ENCODE data around the gene PHF20. TPM values are rescaled to one million over a fixed set of nuclear protein-coding genes. Genes with fewer than 3 reads are reported as not detected.

The PHF20 gene
- total and polyA plus RNA-seq, 2 of the 13 experiments (the other 11 are each of a cell fraction or from before 2014, with no cell fraction given), result 22.8 to 34.1 TPM

- TF ChIP-seq TBX3 (IDR thresholded peaks at IDR 0.05; ENCODE audit: borderline replicate concordance), result peak; percentile 87; the same call in 1 of the 2 replicates
- peak; percentile 71 for TF ChIP-seq HCFC1 (IDR thresholded peaks at IDR 0.05; ENCODE audit: low read depth, low read length)
- TF ChIP-seq ZNF577 (CRISPR knock-in tag; IDR thresholded peaks at IDR 0.05; ENCODE audit: borderline replicate concordance, low read depth), result peak; percentile 85; the same call in 1 of the 2 replicates
- TF ChIP-seq SP5 (CRISPR knock-in tag; IDR thresholded peaks at IDR 0.05; ENCODE audit: borderline replicate concordance, low read depth), result peak; percentile 59
- TF ChIP-seq YY1 (IDR thresholded peaks at IDR 0.05; ENCODE audit: insufficient read depth, insufficient replicate concordance, low read depth, low read length), result peak; percentile 96
- TF ChIP-seq ZNF740 (CRISPR knock-in tag; IDR thresholded peaks at IDR 0.05), result peak; percentile 92
- peak; percentile 80 for TF ChIP-seq RNF2 (conservative IDR thresholded peaks at IDR 0.05; ENCODE audit: low read depth)
- peak; percentile 93 for TF ChIP-seq ZSCAN9 (CRISPR knock-in tag; IDR thresholded peaks at IDR 0.05; ENCODE audit: borderline replicate concordance)
- peak; percentile 97 for TF ChIP-seq CBFB (CRISPR knock-in tag; IDR thresholded peaks at IDR 0.05)
- peak; percentile 90 for TF ChIP-seq ZBTB34 (CRISPR knock-in tag; IDR thresholded peaks at IDR 0.05)
- TF ChIP-seq YEATS4 (CRISPR knock-in tag; IDR thresholded peaks at IDR 0.05; ENCODE audit: borderline replicate concordance), result peak; percentile 100
- peak; percentile 83 for TF ChIP-seq ZBTB21 (CRISPR knock-in tag; IDR thresholded peaks at IDR 0.05)
- TF ChIP-seq NFRKB (IDR thresholded peaks at IDR 0.05), result peak; percentile 100
- peak; percentile 100 for TF ChIP-seq RBM39 (IDR thresholded peaks at IDR 0.05; ENCODE audit: low read depth, low read length, poor library complexity, severe bottlenecking)
- TF ChIP-seq HOMEZ (CRISPR knock-in tag; IDR thresholded peaks at IDR 0.05; ENCODE audit: low read depth), result peak; percentile 94; the same call in 1 of the 2 replicates
- peak; percentile 83 for TF ChIP-seq NCOA2 (CRISPR knock-in tag; IDR thresholded peaks at IDR 0.05)
- TF ChIP-seq ZNF318 (CRISPR knock-in tag; IDR thresholded peaks at IDR 0.05), result peak; percentile 64; the same call in 1 of the 2 replicates
- TF ChIP-seq KLF12 (CRISPR knock-in tag; IDR thresholded peaks at IDR 0.05; ENCODE audit: borderline replicate concordance), result peak; percentile 95
Observed at GRCh38 chr20:35741892-35742740, 29.7 kb upstream of the PHF20 start, which contains the start of gene RBM39 (continued).
